Measurements from ENCODE around the gene SLC6A8. TPM values are rescaled to one million over a fixed set of nuclear protein-coding genes. Genes with fewer than 3 reads are reported as not detected.

The SLC6A8 gene
- total RNA-seq, 4 donors from 2014 or later, result 26.5 to 43.5 (median 34.5) TPM

- H3K4me3 ChIP-seq (ENCODE audit: low read depth, poor library complexity, severe bottlenecking), result no peak overlapping the region
- intact Hi-C loops (cut with DNase I; ENCODE audit: low total_unique reads), result loop anchor here (10.0 kb wide), 1 partner anchor 113 kb away; no protein-coding TSS in a partner anchor
- peak in 1 of 2 donors; percentile 70 for DNase-seq (ENCODE audit: low spot score in 2 of 2)
- 59 to 75% methylated on average over 11 of the region's 11 CpGs for WGBS, 2 donors
- no peak for TF ChIP-seq POLR2A (IDR thresholded peaks at IDR 0.05)
- TF ChIP-seq, protein P1, sequence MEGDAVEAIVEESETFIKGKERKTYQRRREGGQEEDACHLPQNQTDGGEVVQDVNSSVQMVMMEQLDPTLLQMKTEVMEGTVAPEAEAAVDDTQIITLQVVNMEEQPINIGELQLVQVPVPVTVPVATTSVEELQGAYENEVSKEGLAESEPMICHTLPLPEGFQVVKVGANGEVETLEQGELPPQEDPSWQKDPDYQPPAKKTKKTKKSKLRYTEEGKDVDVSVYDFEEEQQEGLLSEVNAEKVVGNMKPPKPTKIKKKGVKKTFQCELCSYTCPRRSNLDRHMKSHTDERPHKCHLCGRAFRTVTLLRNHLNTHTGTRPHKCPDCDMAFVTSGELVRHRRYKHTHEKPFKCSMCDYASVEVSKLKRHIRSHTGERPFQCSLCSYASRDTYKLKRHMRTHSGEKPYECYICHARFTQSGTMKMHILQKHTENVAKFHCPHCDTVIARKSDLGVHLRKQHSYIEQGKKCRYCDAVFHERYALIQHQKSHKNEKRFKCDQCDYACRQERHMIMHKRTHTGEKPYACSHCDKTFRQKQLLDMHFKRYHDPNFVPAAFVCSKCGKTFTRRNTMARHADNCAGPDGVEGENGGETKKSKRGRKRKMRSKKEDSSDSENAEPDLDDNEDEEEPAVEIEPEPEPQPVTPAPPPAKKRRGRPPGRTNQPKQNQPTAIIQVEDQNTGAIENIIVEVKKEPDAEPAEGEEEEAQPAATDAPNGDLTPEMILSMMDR (IDR thresholded peaks at IDR 0.05), result no peak
These were observed 20.3 kb upstream of the SLC6A8 start for GRCh38 chrX:153667281-153667955.

DNA sequence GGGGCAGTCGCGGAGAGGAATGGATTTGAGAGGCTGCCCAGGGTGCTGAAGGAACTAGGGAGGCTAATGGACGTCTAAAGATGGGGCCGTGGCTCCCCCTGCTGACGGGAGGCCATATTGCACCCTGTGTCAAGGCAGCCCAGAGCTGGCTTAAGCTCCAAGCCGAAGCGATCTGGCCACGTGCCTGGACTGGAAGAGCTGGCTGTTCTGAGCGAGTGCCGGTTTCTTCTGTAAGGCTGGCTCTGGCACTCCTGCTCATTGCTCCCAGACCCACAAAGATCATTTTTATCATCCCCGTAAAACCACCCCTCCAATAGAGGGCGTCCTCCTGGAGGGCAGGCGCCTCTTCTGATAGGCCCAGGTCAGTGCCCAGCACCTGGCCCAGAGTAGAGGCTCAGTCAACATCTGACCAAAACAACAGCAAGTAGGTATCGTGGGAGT is 19.8 kb upstream of the SLC6A8 start:
- H3K4me3 ChIP-seq (ENCODE audit: low read depth, poor library complexity, severe bottlenecking), result no peak overlapping the region
- intact Hi-C loops (cut with DNase I; ENCODE audit: low total_unique reads), result loop anchor here (10.0 kb wide), 1 partner anchor 113 kb away; no protein-coding TSS in a partner anchor
- 20 to 29% methylated on average over 11 to 14 of the region's 14 CpGs for WGBS, 2 donors
- no peak for TF ChIP-seq POLR2A (IDR thresholded peaks at IDR 0.05)
- TF ChIP-seq, protein P1 (IDR thresholded peaks at IDR 0.05), result no peak
- peak; percentile 64 to 96 for DNase-seq (ENCODE audit: low spot score in 2 of 2)

GRCh38 chrX:153668423-153669173 is 19.1 kb upstream of the SLC6A8 start:
- intact Hi-C loops (cut with DNase I; ENCODE audit: low total_unique reads), result loop anchor here (10.0 kb wide), 1 partner anchor 114 kb away; no protein-coding TSS in a partner anchor
- no peak for TF ChIP-seq POLR2A (IDR thresholded peaks at IDR 0.05)
- TF ChIP-seq, protein P1 (IDR thresholded peaks at IDR 0.05), result no peak
- WGBS, 2 donors, result 84 to 94% methylated on average over 6 to 11 of the region's 11 CpGs
- H3K4me3 ChIP-seq (ENCODE audit: low read depth, poor library complexity, severe bottlenecking), result no peak overlapping the region
- peak in 1 of 2 donors; percentile 79 for DNase-seq (ENCODE audit: low spot score in 2 of 2)

DNA sequence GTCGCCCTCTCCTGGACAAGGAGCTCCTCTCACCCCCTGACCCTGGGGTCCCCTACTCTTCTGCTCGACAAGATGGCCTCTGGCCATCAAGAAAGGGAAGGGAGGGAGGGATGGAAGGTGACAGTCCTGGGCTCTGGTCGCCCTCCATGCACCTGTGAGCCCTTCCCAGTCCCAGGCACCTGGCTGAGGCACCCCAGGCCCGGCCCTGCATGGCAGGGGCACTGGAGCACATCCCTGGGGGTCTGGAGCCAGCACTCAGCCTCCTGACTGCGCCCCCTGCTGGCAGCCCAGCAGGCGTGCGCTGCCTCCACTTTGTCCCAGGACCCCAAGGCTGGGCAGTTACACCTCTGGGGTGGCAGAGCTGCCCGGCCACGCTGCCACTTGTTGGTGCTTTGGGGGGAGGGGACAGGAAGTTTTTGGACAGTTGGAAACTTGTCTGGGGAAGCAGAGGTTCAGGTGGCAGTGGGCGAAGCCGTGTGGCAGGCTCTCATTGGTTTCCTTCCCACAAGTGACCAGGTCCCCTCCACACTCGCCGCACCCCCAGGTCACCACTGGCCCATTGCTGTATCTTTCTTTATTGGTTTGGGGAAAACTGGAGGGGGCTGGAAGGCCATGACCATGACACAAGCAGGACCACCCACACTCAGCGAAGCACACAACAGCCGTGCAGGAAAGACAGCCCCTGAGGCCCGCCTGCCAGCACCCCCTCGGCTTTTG is 18.4 kb upstream of the SLC6A8 start:
- peak in 1 of 2 donors; percentile 83 for DNase-seq (ENCODE audit: low spot score in 2 of 2)
- intact Hi-C loops (cut with DNase I; ENCODE audit: low total_unique reads), result loop anchor here (10.0 kb wide), 1 partner anchor 115 kb away; no protein-coding TSS in a partner anchor
- WGBS, 2 donors, result 53 to 67% methylated on average over 9 to 17 of the region's 17 CpGs
- H3K4me3 ChIP-seq (ENCODE audit: low read depth, poor library complexity, severe bottlenecking), result no peak overlapping the region
- no peak for TF ChIP-seq POLR2A (IDR thresholded peaks at IDR 0.05)
- TF ChIP-seq, protein P1 (IDR thresholded peaks at IDR 0.05), result no peak

DNA sequence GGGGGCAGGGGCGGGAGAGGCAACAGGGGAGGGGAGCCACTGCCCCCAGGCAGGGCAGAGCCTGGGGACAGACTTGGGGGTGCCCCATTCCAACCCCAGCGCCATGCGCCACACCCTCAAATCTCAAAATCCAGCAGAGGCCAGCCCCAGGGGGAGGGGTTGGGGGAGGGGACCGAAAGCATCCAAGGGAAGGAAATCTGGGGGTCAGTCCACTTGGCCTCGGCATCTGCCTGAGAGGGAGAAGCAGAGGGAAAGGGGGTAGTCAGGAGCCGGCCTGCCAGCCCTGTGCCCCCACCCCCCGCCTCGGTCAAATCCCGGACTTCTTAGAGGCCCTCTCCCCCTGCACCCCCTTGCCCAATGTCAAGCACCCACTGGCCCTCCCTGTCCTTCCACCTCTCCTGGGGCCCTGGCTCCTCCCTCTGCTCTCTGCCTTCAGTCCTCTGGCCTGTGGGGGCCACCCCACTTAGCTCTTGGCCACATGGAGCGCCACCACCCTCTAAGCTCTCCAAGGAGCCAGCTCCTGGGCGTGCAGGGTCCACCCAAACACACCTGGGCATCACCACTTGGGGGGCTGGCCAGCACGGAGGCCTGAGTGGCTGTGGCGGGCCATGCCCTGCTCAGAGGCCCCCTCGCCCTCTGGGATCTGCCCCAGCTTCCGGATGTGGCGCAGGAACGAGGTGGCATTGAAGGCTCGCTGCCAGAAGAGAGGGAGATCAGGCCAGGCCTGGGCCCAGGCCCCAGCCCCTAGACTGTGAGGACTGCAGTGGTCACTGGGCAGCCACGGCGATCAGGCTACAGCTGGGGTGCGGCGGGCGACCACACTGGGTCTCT is 17.6 kb upstream of the SLC6A8 start:
- TF ChIP-seq, protein P1 (IDR thresholded peaks at IDR 0.05), result no peak
- TF ChIP-seq POLR2A (IDR thresholded peaks at IDR 0.05), result no peak
- intact Hi-C loops (cut with DNase I; ENCODE audit: low total_unique reads), result loop anchor here (10.0 kb wide), 1 partner anchor 115 kb away; no protein-coding TSS in a partner anchor
- DNase-seq (ENCODE audit: low spot score in 2 of 2), result peak in 1 of 2 donors; percentile 81
- H3K4me3 ChIP-seq (ENCODE audit: low read depth, poor library complexity, severe bottlenecking), result no peak overlapping the region
- 70 to 81% methylated on average over 7 to 21 of the region's 23 CpGs for WGBS, 2 donors
